Measurements from ENCODE around the gene AQP3.

DNA sequence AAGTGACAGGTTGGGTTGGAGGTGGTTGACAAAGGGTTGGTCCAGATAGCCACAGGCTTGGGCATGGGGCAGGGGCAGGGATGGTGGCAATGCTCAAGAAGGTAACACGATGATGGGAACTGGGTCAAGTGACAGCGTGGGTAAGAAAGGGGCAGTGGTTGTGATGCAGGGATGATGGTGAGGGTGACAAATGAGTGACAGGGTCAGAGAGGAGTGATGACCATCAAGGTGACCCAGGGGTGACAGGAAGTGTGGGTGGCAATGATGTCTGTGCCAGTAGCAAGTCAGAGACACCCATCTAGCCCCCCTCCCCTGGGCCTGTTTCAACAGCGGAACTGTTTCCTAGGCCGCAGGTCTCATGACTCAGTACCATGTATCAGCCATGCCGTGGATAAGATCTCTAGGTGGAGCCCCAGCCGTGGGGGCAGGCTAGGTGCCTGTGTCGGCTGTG, 20.5 kb downstream of the AQP3 start:
- TF ChIP-seq REST (IDR thresholded peaks at IDR 0.05; ENCODE audit: insufficient read depth in 1 of 2, low read depth in 2 of 2, low read length in 2 of 2) (no peak), SIN3A (IDR thresholded peaks at IDR 0.05; ENCODE audit: borderline replicate concordance, insufficient read depth, low read length) (no peak)
